Esophagus squamous epithelium (tissue), 5 donors: Measurements from ENCODE around the gene PTPRN2. TPM values are rescaled to one million over a fixed set of nuclear protein-coding genes. Genes with fewer than 3 reads are reported as not detected.

Experiments
- DNase-seq: peaks from one replicate; lab custom pipeline; 2025; lab: John Stamatoyannopoulos, UW
- H3K27ac ChIP-seq, 4 donors: fragments of 200-600 bp; sonication (generic); one replicate each; pipeline ENCODE4 v1.5.1; 2016 to 2019; ENCODE audit warnings: mild to moderate bottlenecking in 1 of 4
- H3K27me3 ChIP-seq, 4 donors: fragments of 200-600 bp; sonication (generic); 1 replicate in 3 of 4; 2 replicates in 1 of 4; pipeline versions ENCODE4 v1.5.1 to v1.6.0; 2017 to 2021; ENCODE audit warnings: antibody characterized with exemption in 1 of 4
- H3K36me3 ChIP-seq, 3 donors: fragments of 200-600 bp; sonication (generic); one replicate each; pipeline ENCODE4 v1.5.1; 2016 to 2019
- H3K4me1 ChIP-seq, 3 donors: fragments of 200-600 bp; sonication (generic); one replicate each; pipeline ENCODE4 v1.5.1; 2017 to 2019
- H3K4me3 ChIP-seq, 4 donors: fragments of 200-600 bp; sonication (generic); 1 replicate in 3 of 4; 2 replicates in 1 of 4; pipeline ENCODE4 v1.5.1; 2016 to 2019; ENCODE audit warnings: mild to moderate bottlenecking in 2 of 4, moderate library complexity in 1 of 4
- H3K9me3 ChIP-seq, 3 donors: fragments of 200-600 bp; sonication (generic); one replicate each; pipeline ENCODE4 v1.5.1; 2016 to 2019
- CTCF ChIP-seq, 6 experiments: fragments of 450-650 bp in 4 of 6; fragments of 200-600 bp in 2 of 6; sonication (generic) in 2 of 6; IDR thresholded peaks; one replicate each; pipeline ENCODE4 v1.5.1; 2016 to 2019; ENCODE audit warnings: antibody characterized with exemption in 6 of 6, mild to moderate bottlenecking in 4 of 6, moderate library complexity in 4 of 6
- POLR2A ChIP-seq, 4 donors: fragments of 450-650 bp; IDR thresholded peaks; one replicate each; pipeline ENCODE4 v1.6.1; 2017; ENCODE audit warnings: antibody characterized with exemption in 4 of 4, mild to moderate bottlenecking in 4 of 4, moderate library complexity in 3 of 4
- WGBS, 2 donors: methylation state at CpG; one replicate each; pipeline ENCODE4 v1.1.5; 2018; 5-methylcytosine and 5-hydroxymethylcytosine counted together
- intact Hi-C: fragments of 100-400 bp; cut with DNase I; formaldehyde crosslinking; loops from one replicate; pipeline ENCODE4 v1.15.0; 2022
- total RNA-seq, 4 donors: library from RNA; depleted of rRNA; stranded (reverse); fragments of >200 nt; gene quantifications; one replicate each; pipeline ENCODE4 v1.1.0, GENCODE V29; 2016
- donor health status: DM: yes; HTN: yes; CAD: no.

The PTPRN2 gene
- total RNA-seq, 4 donors from 2014 or later: 0.38 to 2.7 (median 1.0) TPM

GRCh38 chr7:158470336-158470735 lies 117.3 kb downstream of the PTPRN2 start:
- Histone ChIP-seq H3K36me3 (no peaks in the 10 kb centered on the region), H3K9me3 (no peaks in the 10 kb centered on the region), H3K27me3 (peaks cover 0 to 26% (median 0%) of the 10 kb centered on the region in 4 donors), H3K4me3 (no peak overlapping the region), H3K4me1 (no peaks in the 10 kb centered on the region), H3K27ac (no peak overlapping the region)
- TF ChIP-seq POLR2A (IDR thresholded peaks at IDR 0.05) (no peak), CTCF (IDR thresholded peaks at IDR 0.05) (no peak)
- 79 to 93% methylated on average over 13 to 16 of the region's 16 CpGs for WGBS, 2 donors
- no peak for DNase-seq
- intact Hi-C loops: no loop called here

- Histone ChIP-seq H3K27me3 (peaks cover 0 to 22% (median 0%) of the 10 kb centered on the region in 4 donors), H3K4me3 (no peak overlapping the region), H3K27ac (no peak overlapping the region), H3K4me1 (no peaks in the 10 kb centered on the region), H3K9me3 (no peaks in the 10 kb centered on the region), H3K36me3 (no peaks in the 10 kb centered on the region)
- 60% methylated on average over 4 to 8 of the region's 8 CpGs for WGBS, 2 donors
- intact Hi-C loops: no loop called here
- DNase-seq: no peak
- TF ChIP-seq CTCF (IDR thresholded peaks at IDR 0.05) (no peak), POLR2A (IDR thresholded peaks at IDR 0.05) (no peak)
Observed at GRCh38 chr7:158469396-158470051, 118.1 kb downstream of the PTPRN2 start.

- no peak for TF ChIP-seq POLR2A (IDR thresholded peaks at IDR 0.05)
- DNase-seq: no peak
- H3K4me1 ChIP-seq: no peaks in the 10 kb centered on the region
- H3K36me3 ChIP-seq: no peaks in the 10 kb centered on the region
- no peak overlapping the region for H3K4me3 ChIP-seq
- WGBS, 2 donors: 66 to 71% methylated on average over 7 to 9 of the region's 9 CpGs
- H3K27me3 ChIP-seq: peaks cover 0 to 22% (median 0%) of the 10 kb centered on the region in 4 donors
- H3K9me3 ChIP-seq: no peaks in the 10 kb centered on the region
- intact Hi-C loops: no loop called here
- no peak overlapping the region for H3K27ac ChIP-seq
Observed at GRCh38 chr7:158468700-158469296, 118.8 kb downstream of the PTPRN2 start.

- Histone ChIP-seq H3K27ac (no peak overlapping the region), H3K4me1 (no peaks in the 10 kb centered on the region), H3K36me3 (no peaks in the 10 kb centered on the region), H3K27me3 (peaks cover 0 to 22% (median 0%) of the 10 kb centered on the region in 4 donors), H3K9me3 (no peaks in the 10 kb centered on the region), H3K4me3 (no peak overlapping the region)
- no peak for DNase-seq
- WGBS, 2 donors: 9 to 13% methylated on average over 9 to 10 of the region's 10 CpGs
- TF ChIP-seq POLR2A (IDR thresholded peaks at IDR 0.05) (no peak), CTCF (IDR thresholded peaks at IDR 0.05) (no peak)
- intact Hi-C loops: no loop called here
Observed at GRCh38 chr7:158468181-158468580, 119.4 kb downstream of the PTPRN2 start.

- WGBS, 2 donors: 62 to 71% methylated on average over 7 of the region's 7 CpGs
- no peaks in the 10 kb centered on the region for H3K36me3 ChIP-seq
- no peak for TF ChIP-seq CTCF (IDR thresholded peaks at IDR 0.05)
- no peak for TF ChIP-seq POLR2A (IDR thresholded peaks at IDR 0.05)
- H3K4me3 ChIP-seq: no peak overlapping the region
- H3K27me3 ChIP-seq: peaks cover 0 to 22% (median 0%) of the 10 kb centered on the region in 4 donors
- intact Hi-C loops: no loop called here
- H3K4me1 ChIP-seq: no peaks in the 10 kb centered on the region
- H3K27ac ChIP-seq: no peak overlapping the region
- no peak for DNase-seq
- no peaks in the 10 kb centered on the region for H3K9me3 ChIP-seq
Observed at GRCh38 chr7:158467562-158467961, 120.1 kb downstream of the PTPRN2 start.
